NT2/D1 (cell line): ENCODE data around the gene MDGA2.

Source experiments
- YY1 ChIP-seq: IDR thresholded peaks from 2 replicates; pipeline ENCODE4 v1.6.1; 2011; ENCODE audit not compliant: insufficient read length, insufficient read depth
- ZNF274 ChIP-seq: IDR thresholded peaks from 2 replicates; pipeline ENCODE4 v1.6.1; 2011; ENCODE audit warnings: mild to moderate bottlenecking, low read depth, low read length

- TF ChIP-seq ZNF274: no peak
- TF ChIP-seq YY1: no peak
Measured at GRCh38 chr14:47149326-47149725, 526.1 kb downstream of the MDGA2 start.
